Measurements from ENCODE around the gene RAP1GAP2.

- TF ChIP-seq CTCF (IDR thresholded peaks at IDR 0.05; ENCODE audit: insufficient read depth, low read depth, low read length): no peak
- TF ChIP-seq EZH2 (IDR thresholded peaks at IDR 0.05; ENCODE audit: insufficient read depth, low read length): no peak
Observed at GRCh38 chr17:2874189-2874686, 78.0 kb downstream of the RAP1GAP2 start.
